Activated CD4-positive, alpha-beta memory T cell treated with anti-CD3 and anti-CD28 coated beads for 36 hours (primary cell): Measurements from ENCODE around the gene CAVIN3. TPM values are rescaled to one million over a fixed set of nuclear protein-coding genes. Genes with fewer than 3 reads are reported as not detected.
A peak's percentile ranks its signal among the peaks of the same experiment; 100 is the strongest.
"Not testable (repeated sequence)": the region's sequence is repeated elsewhere in the genome, so short reads cannot be mapped to it uniquely, and the experiment has no call there.

Experiments used
- CTCF ChIA-PET: fragments of 350-600 bp; sonication (Branson Sonifier 250); formaldehyde crosslinking; loops from one replicate; lab custom pipeline; 2021; ENCODE audit warnings: antibody characterized with exemption, inconsistent platforms; lab: Charles Lee
- POLR2A ChIA-PET: fragments of 350-600 bp; sonication (Branson Sonifier 250); formaldehyde crosslinking; loops from one replicate; lab custom pipeline; 2021; ENCODE audit warnings: antibody characterized with exemption; lab: Charles Lee
- DNase-seq: peaks from one replicate; pipeline ENCODE4 v3.0.0-alpha.2; 2020
- H3K27ac Mint-ChIP-seq: one replicate; pipeline ENCODE4 v1.8.0; 2021; ENCODE audit warnings: mixed read lengths
- H3K27me3 Mint-ChIP-seq: one replicate; pipeline ENCODE4 v1.8.0; 2021; ENCODE audit warnings: mixed read lengths
- H3K36me3 Mint-ChIP-seq: one replicate; pipeline ENCODE4 v1.8.0; 2021; ENCODE audit warnings: mixed read lengths
- H3K4me1 Mint-ChIP-seq: one replicate; pipeline ENCODE4 v1.8.0; 2021; ENCODE audit warnings: low read depth, mixed read lengths
- H3K4me3 Mint-ChIP-seq: one replicate; pipeline ENCODE4 v1.8.0; 2021; ENCODE audit warnings: mild to moderate bottlenecking, mixed read lengths
- H3K9me3 Mint-ChIP-seq: one replicate; pipeline ENCODE4 v1.8.0; 2021; ENCODE audit warnings: mixed read lengths
- intact Hi-C: fragments of 100-400 bp; cut with micrococcal nuclease; formaldehyde crosslinking; loops from one replicate; pipeline ENCODE4 v1.15.1; 2023
- total RNA-seq, 2 experiments: library from RNA; stranded (reverse); gene quantifications; one replicate each; pipeline ENCODE4 v1.2.3, GENCODE V29; 2021

The CAVIN3 gene
- total RNA-seq, 2 experiments from 2014 or later, result 27.3 to 29.2 TPM

DNA sequence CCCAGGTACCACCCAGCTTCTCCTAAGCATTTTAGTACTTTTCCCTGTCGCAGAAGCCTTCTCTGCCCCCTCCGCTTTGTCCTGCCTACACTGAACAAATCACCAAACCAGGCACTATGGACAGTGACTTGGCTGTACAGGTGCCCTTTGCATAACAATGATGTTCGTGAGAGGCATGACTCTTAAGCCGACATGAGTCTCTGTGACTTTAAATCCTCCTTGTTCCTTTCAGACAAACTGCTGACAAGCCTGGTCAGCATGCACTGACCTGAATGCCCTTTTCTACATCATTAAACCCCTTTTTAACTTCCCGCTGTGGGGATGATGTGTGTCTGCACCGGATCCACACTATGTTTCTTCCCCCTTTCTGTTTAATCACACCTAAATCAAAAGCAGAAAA is 16.6 kb downstream of the CAVIN3 start:
- Mint-ChIP-seq H3K4me3 (no peak overlapping the region), H3K9me3 (no peaks in the 10 kb centered on the region), H3K27ac (no peak overlapping the region), H3K4me1 (no peaks in the 10 kb centered on the region), H3K27me3 (peaks cover 12% of the 10 kb centered on the region), H3K36me3 (no peaks in the 10 kb centered on the region)
- DNase-seq, result no peak
- intact Hi-C loops, result no loop called here
- ChIA-PET POLR2A (no interaction called here), CTCF (interaction anchor here (1.2 to 2.5 kb wide), 2 partner anchors 50 to 52 kb away, joined by 5 to 10 read pairs; no protein-coding TSS in a partner anchor)

DNA sequence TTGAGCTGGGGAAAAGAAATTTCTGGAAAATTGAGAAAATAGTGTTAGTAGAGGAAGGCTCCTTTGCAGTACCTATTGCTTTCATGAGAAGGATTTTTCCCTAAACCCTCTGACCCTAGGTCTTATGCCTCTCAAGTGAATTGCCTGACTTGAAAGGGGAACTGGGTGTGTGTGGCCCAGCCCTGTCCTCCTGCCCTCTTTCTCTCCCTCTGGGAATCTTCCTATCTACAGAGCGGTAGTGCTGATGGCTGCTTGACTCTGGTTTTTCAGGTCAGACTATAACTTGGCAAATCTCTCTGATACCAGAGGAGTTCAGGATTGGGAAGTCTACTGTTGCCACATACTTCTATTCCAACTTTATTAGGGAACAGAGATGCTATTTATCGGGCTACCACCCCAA is 19.2 kb downstream of the CAVIN3 start:
- H3K27ac Mint-ChIP-seq, result no peak overlapping the region
- H3K4me3 Mint-ChIP-seq, result no peak overlapping the region
- ChIA-PET CTCF (interaction anchor here (1.3 kb wide), 1 partner anchor 53 kb away, joined by 3 read pairs; no protein-coding TSS in a partner anchor), POLR2A (no interaction called here)
- intact Hi-C loops, result no loop called here
- no peak for DNase-seq
- H3K9me3 Mint-ChIP-seq, result no peaks in the 10 kb centered on the region
- no peaks in the 10 kb centered on the region for H3K4me1 Mint-ChIP-seq
- H3K27me3 Mint-ChIP-seq, result peaks cover 9% of the 10 kb centered on the region
- no peaks in the 10 kb centered on the region for H3K36me3 Mint-ChIP-seq

DNA sequence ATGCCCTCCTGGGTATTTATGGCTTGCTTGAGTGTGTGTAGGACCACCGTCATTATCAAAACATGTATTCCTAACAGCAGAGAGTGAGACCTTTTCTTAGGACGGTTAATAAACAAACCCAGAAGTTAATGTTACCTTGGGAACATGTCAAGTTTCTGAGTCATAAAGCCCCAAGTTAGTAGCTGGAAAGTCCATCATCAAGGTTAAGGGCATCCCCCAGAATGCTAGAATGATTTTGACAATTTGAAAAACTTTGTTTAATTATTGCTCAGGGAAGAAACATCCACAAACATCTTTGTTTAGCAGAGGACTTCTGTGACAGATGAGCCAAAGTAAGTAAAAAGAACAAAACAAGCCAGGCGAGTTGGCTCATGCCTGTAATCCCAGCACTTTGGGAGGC is 20.0 kb downstream of the CAVIN3 start:
- DNase-seq, result no peak
- ChIA-PET CTCF (interaction anchor here (1.0 to 3.2 kb wide), 3 partner anchors 51 to 53 kb away, joined by 3 to 32 read pairs (median 3); no protein-coding TSS in a partner anchor), POLR2A (no interaction called here)
- Mint-ChIP-seq H3K27me3 (peaks cover 5% of the 10 kb centered on the region), H3K27ac (no peak overlapping the region), H3K4me1 (no peaks in the 10 kb centered on the region), H3K4me3 (no peak overlapping the region), H3K36me3 (no peaks in the 10 kb centered on the region), H3K9me3 (no peaks in the 10 kb centered on the region)
- intact Hi-C loops, result no loop called here

DNA sequence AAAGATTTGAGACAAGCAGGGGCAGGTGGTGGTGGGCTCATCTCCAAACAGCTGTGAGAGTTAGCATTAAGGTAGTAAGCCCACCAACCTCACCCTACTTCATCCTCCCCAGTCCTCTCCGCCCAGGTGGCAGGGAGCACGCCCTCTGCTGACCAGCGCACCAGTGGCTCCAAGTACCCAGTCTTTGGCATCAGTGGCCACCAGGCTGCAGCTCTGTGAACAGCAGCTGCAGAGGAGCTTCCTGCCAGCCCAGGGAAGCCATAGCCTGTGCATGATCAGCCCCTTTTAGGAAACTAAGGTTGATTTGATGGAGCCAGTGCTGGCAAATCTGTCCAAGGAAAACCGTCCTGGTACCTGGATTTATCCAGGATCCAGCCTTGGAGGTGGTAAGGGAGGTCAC is 21.7 kb downstream of the CAVIN3 start:
- intact Hi-C loops, result loop anchor here (1.0 to 5.0 kb wide), 3 partner anchors 16 to 276 kb away; no protein-coding TSS in a partner anchor
- H3K27me3 Mint-ChIP-seq, result peaks cover 5% of the 10 kb centered on the region
- H3K4me3 Mint-ChIP-seq, result no peak overlapping the region
- peak; percentile 55 for DNase-seq
- ChIA-PET CTCF (interaction anchor here (0.7 to 5.1 kb wide), 18 partner anchors 9 to 145 kb away, joined by 3 to 37 read pairs (median 4); no protein-coding TSS in a partner anchor), POLR2A (interaction anchor here (0.6 kb wide), 1 partner anchor 8 kb away, joined by 3 read pairs; no protein-coding TSS in a partner anchor)
- H3K9me3 Mint-ChIP-seq, result no peaks in the 10 kb centered on the region
- H3K36me3 Mint-ChIP-seq, result no peaks in the 10 kb centered on the region
- no peak overlapping the region for H3K27ac Mint-ChIP-seq
- H3K4me1 Mint-ChIP-seq, result no peaks in the 10 kb centered on the region

DNA sequence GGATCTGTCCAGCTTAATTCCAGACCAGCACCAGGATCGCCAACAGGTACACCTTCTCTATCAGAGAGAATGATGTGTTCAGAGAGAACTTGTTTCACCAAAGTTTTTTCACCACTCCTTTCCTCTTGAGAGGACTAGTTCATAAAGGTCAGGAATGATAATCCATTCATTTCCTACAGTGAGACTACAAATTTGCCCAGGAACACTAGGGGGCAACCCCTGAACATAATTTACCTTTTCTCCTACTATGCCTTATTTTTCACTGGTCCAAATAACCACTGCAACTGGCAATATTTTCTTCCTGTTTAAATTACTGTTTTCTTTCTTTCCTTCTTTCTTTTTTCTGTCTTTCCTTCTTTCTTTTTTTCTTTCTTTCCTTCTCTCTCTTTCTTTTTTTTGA is 22.5 kb downstream of the CAVIN3 start:
- ChIA-PET POLR2A (no interaction called here), CTCF (interaction anchor here (0.6 to 5.1 kb wide), 11 partner anchors 45 to 515 kb away, joined by 3 to 37 read pairs (median 4); no protein-coding TSS in a partner anchor)
- Mint-ChIP-seq H3K9me3 (no peaks in the 10 kb centered on the region), H3K4me1 (no peaks in the 10 kb centered on the region), H3K4me3 (no peak overlapping the region), H3K36me3 (no peaks in the 10 kb centered on the region), H3K27ac (no peak overlapping the region), H3K27me3 (peaks cover 5% of the 10 kb centered on the region)
- intact Hi-C loops, result loop anchor here (1.0 to 5.0 kb wide), 3 partner anchors 17 to 276 kb away; no protein-coding TSS in a partner anchor
- DNase-seq, result no peak

DNA sequence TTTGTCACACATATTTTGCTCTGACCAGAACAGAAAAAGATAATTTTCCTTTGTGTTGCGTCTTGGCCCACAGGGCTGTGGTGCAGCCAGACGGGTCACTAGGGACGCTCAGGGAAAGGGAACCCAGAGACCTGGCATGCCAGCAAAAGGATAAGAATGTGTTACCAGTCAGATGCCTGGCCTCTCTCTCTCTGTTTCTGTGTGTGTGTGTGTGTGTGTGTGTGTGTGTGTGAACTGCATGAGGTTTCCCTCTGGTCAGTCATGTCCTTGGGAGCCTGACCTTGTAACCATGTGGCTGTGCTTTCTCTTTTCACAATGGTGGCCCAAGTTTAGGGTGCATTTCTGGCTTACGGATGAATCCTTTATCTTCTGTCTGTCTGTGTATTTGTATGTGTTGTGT is 35.3 kb downstream of the CAVIN3 start:
- POLR2A ChIA-PET, result no interaction called here

DNA sequence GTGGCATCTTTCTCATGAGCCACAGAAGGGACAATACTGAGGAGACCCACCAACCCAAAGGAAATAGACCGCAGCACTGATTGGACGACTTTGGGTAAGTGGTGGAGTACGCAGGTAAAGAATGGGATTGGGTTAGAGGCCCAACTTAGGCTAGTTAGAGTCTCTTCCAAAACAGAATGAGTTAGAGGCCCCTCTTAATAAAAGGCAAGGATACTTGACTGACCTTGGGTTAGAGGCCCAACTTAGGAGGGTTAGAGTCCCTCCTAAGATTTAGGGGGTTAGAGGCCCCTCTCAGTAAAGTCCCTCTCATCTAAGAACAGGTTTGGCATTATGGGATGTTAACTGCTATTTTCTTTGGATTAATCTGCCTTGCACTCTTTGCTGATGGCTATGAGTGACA is 36.1 kb downstream of the CAVIN3 start:
- Mint-ChIP-seq H3K9me3 (no peaks in the 10 kb centered on the region), H3K36me3 (no peaks in the 10 kb centered on the region), H3K4me1 (no peaks in the 10 kb centered on the region), H3K27ac (no peak overlapping the region), H3K4me3 (no peak overlapping the region), H3K27me3 (peaks cover 27% of the 10 kb centered on the region)
- DNase-seq, result no peak
- POLR2A ChIA-PET, result no interaction called here
- CTCF ChIA-PET, result interaction anchor here (1.6 to 3.2 kb wide), 3 partner anchors 12 to 79 kb away, joined by 3 to 13 read pairs (median 7); no protein-coding TSS in a partner anchor
- intact Hi-C loops, result no loop called here

More for the DNA sequence above, 35.3 kb downstream of the CAVIN3 start:
- no peak overlapping the region for H3K27ac Mint-ChIP-seq
- DNase-seq, result no peak
- no peaks in the 10 kb centered on the region for H3K9me3 Mint-ChIP-seq
- H3K4me1 Mint-ChIP-seq, result no peaks in the 10 kb centered on the region
- CTCF ChIA-PET, result no interaction called here
- H3K36me3 Mint-ChIP-seq, result no peaks in the 10 kb centered on the region
- no peak overlapping the region for H3K4me3 Mint-ChIP-seq
- intact Hi-C loops, result no loop called here
- H3K27me3 Mint-ChIP-seq, result peaks cover 28% of the 10 kb centered on the region

DNA sequence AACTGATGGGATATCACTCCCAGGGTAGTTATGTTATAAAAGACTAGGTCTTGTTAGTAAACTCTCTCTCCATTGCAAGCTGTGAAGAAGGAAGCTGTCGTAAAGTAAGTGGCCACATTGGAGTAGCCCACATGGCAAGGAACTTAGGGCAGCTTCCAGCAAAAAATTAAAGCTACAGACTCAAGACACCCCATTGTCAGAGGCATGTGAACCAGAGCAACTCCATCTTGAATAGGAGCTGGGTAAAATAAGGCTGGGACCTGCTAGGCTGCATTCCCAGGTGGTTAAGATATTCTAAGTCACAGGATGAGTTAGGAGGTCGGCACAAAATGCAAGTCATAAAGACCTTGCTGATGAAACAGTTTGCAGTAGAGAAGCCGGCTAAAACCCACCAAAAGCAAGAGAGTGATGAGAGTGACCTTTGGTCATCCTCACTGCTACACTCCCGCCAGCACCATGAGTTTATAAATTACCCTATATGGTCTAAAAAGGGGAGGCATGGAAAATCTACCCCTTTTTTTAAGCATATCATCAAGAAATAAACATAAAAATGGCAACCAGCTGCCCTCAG is 36.8 kb downstream of the CAVIN3 start:
- Mint-ChIP-seq H3K27me3 (peaks cover 27% of the 10 kb centered on the region), H3K4me1 (no peaks in the 10 kb centered on the region), H3K27ac (no peak overlapping the region), H3K9me3 (no peaks in the 10 kb centered on the region), H3K36me3 (no peaks in the 10 kb centered on the region), H3K4me3 (no peak overlapping the region)
- intact Hi-C loops, result no loop called here
- ChIA-PET CTCF (interaction anchor here (0.8 to 3.2 kb wide), 4 partner anchors 13 to 96 kb away, joined by 3 to 13 read pairs (median 5); no protein-coding TSS in a partner anchor), POLR2A (no interaction called here)
- DNase-seq, result no peak

DNA sequence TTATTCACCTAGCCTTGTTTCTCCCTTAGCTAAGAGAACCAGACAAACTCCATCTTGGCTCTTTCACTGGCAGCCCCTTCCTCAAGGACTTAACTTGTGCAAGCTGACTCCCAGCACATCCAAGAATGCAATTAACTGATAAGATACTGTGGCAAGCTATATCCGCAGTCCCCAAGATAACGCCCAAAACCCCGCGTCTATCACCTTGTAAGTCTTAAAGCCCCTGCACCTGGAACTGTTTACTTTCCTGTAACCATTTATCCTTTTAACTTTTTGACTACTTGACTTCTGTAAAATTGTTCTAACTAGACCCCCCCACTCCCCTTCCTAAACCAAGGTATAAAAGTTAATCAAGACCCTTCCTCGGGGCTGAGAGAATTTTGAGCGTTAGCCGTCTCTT is 39.5 kb downstream of the CAVIN3 start:
- CTCF ChIA-PET, H3K36me3 Mint-ChIP-seq, POLR2A ChIA-PET, H3K4me1 Mint-ChIP-seq, H3K9me3 Mint-ChIP-seq, DNase-seq, intact Hi-C loops, H3K4me3 Mint-ChIP-seq, H3K27ac Mint-ChIP-seq: not testable (repeated sequence)
- peaks cover 43% of the 10 kb centered on the region for H3K27me3 Mint-ChIP-seq

DNA sequence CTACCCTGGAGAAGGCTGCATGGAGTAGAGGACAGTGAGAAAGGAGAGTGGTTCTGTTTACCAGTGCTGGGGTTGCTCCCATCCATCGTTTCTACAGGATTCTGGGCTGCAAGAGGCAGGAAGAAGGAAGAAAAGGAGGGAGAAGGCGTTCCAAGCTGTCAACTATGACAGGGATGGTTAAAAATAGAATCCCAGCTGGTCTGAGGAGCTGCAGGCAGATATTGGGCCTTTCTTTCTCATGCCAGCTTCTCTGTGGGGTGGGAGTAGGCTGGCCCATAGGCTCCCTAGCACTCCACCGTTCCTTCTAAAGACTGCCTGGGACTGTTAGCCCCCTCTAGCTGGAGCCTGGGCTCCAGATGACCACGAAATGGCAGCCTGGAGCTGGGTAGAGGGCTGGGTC is 47.1 kb downstream of the CAVIN3 start:
- Mint-ChIP-seq H3K27ac (no peak overlapping the region), H3K4me3 (no peak overlapping the region), H3K9me3 (no peaks in the 10 kb centered on the region), H3K27me3 (peaks cover 52% of the 10 kb centered on the region), H3K36me3 (no peaks in the 10 kb centered on the region), H3K4me1 (no peaks in the 10 kb centered on the region)
- POLR2A ChIA-PET, result no interaction called here
- no peak for DNase-seq
- intact Hi-C loops, result no loop called here
- CTCF ChIA-PET, result interaction anchor here (1.1 kb wide), 1 partner anchor 171 kb away, joined by 3 read pairs; no protein-coding TSS in a partner anchor

DNA sequence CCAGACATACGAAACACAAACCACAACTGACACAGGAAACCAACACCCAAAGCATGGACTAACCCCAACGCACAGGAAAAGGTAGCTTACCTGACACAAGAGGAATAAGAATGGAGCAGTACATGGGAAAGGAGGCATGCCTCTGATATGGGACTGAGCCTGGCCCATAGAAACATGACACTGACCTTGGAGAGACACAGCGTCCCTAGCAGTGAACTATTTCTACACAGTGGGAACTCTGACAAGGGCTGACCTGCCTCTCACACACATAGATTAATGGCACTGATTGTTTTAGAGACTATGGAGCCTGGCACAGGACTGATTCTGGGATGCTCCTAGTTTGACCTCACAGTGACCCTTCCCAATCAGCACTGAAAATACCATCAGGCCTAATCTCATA is 48.7 kb downstream of the CAVIN3 start:
- POLR2A ChIA-PET, result no interaction called here
- Mint-ChIP-seq H3K27ac (no peak overlapping the region), H3K4me3 (no peak overlapping the region), H3K36me3 (no peaks in the 10 kb centered on the region), H3K27me3 (peaks cover 40% of the 10 kb centered on the region), H3K9me3 (no peaks in the 10 kb centered on the region), H3K4me1 (no peaks in the 10 kb centered on the region)
- DNase-seq, result no peak
- CTCF ChIA-PET, result interaction anchor here (0.6 kb wide), 1 partner anchor 35 kb away, joined by 3 read pairs; no protein-coding TSS in a partner anchor
- intact Hi-C loops, result no loop called here

DNA sequence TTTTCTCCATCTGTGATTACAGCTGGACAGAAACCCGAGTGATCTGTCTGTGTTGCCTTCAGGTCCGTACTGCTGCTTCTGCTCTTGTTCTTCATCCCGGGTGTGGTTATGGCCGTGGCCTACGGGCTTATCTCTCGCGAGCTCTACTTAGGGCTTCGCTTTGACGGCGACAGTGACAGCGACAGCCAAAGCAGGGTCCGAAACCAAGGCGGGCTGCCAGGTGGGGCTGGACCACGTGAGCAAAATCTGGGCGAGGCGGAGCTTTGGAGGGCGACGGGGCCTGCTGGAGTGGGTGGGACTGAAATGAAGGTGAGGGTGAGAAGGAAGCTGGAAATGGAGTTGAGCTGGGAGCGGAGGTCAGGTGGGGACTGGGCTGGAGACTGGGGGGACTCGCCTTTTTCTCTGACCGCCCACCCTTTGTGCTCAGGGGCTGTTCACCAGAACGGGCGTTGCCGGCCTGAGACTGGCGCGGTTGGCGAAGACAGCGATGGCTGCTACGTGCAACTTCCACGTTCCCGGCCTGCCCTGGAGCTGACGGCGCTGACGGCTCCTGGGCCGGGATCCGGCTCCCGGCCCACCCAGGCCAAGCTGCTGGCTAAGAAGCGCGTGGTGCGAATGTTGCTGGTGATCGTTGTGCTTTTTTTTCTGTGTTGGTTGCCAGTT is 49.6 kb downstream of the CAVIN3 start:
- ChIA-PET POLR2A (interaction anchor here (1.2 kb wide), 1 partner anchor 83 kb away, joined by 3 read pairs; no protein-coding TSS in a partner anchor), CTCF (interaction anchor here (0.6 to 1.0 kb wide), 2 partner anchors 34 to 81 kb away, joined by 3 read pairs; no protein-coding TSS in a partner anchor)
- Mint-ChIP-seq H3K27me3 (peaks cover 35% of the 10 kb centered on the region), H3K4me3 (no peak overlapping the region), H3K27ac (no peak overlapping the region), H3K4me1 (no peaks in the 10 kb centered on the region), H3K9me3 (no peaks in the 10 kb centered on the region), H3K36me3 (no peaks in the 10 kb centered on the region)
- intact Hi-C loops, result no loop called here
- no peak for DNase-seq
